H1 (cell line): Measurements from ENCODE around the gene WAC. TPM values are rescaled to one million over a fixed set of nuclear protein-coding genes. Genes with fewer than 3 reads are reported as not detected.

ENCODE experiments used
- CTCF ChIA-PET: fragments of 300-600 bp; sonication (Branson Sonifier 250); formaldehyde crosslinking; loops from one replicate; lab custom pipeline; 2021; ENCODE audit not compliant: partially characterized antibody; lab: Charles Lee
- POLR2A ChIA-PET: fragments of 300-600 bp; sonication (Branson Sonifier 250); formaldehyde crosslinking; loops from one replicate; lab custom pipeline; 2021; ENCODE audit warnings: inconsistent platforms; ENCODE audit not compliant: partially characterized antibody; lab: Charles Lee
- DNase-seq, 2 experiments: peaks; one replicate each; pipeline versions ENCODE4 v3.0.0 to v3.0.0-alpha.2; 2010 to 2022; ENCODE audit warnings: low spot score in 2 of 2, low read depth in 1 of 2, mixed read lengths in 1 of 2
- FAIRE-seq: peaks from 2 replicates; lab custom pipeline; 2011; peaks lifted over from hg19 to GRCh38; lab: Jason Lieb, UNC
- H2AFZ ChIP-seq: 2 replicates; pipeline ENCODE4 v1.8.1; 2012; ENCODE audit warnings: low read length, inconsistent platforms
- H2AK5ac ChIP-seq: 2 replicates; pipeline ENCODE4 v1.6.1; 2013; ENCODE audit warnings: low read depth, low read length
- H2BK120ac ChIP-seq: replicated peaks from 2 replicates; pipeline ENCODE3; 2013; ENCODE audit warnings: low read depth, low read length, inconsistent platforms
- H2BK12ac ChIP-seq: 2 replicates; pipeline ENCODE4 v1.6.1; 2013; ENCODE audit warnings: low read depth, low read length
- H2BK15ac ChIP-seq: 2 replicates; pipeline ENCODE4 v1.6.1; 2013; ENCODE audit warnings: low read length
- H2BK20ac ChIP-seq: 2 replicates; pipeline ENCODE4 v1.6.1; 2013; ENCODE audit warnings: low read length
- H2BK5ac ChIP-seq: 2 replicates; pipeline ENCODE4 v1.6.1; 2013; ENCODE audit warnings: low read depth, low read length
- H3K14ac ChIP-seq: 2 replicates; pipeline ENCODE4 v1.6.1; 2013; ENCODE audit warnings: inconsistent platforms; ENCODE audit not compliant: insufficient read length
- H3K18ac ChIP-seq: 2 replicates; pipeline ENCODE4 v1.6.1; 2013; ENCODE audit warnings: low read length; ENCODE audit errors: extremely low read depth
- H3K23ac ChIP-seq: 2 replicates; pipeline ENCODE4 v1.6.1; 2013; ENCODE audit warnings: inconsistent platforms; ENCODE audit not compliant: insufficient read length
- H3K23me2 ChIP-seq: 2 replicates; pipeline ENCODE4 v1.6.1; 2013; ENCODE audit warnings: low read depth, low read length
- H3K27ac ChIP-seq: 2 replicates; pipeline ENCODE4 v1.6.1; 2011; ENCODE audit warnings: low read depth, low read length, inconsistent platforms
- H3K27me3 ChIP-seq, 4 experiments: replicated peaks in 1 of 4; 1 replicate in 1 of 4; 2 replicates in 3 of 4; pipeline versions ENCODE4 v1.6.1 to v1.8.1; 2011 to 2013; ENCODE audit warnings: low read length in 3 of 4, mild to moderate bottlenecking in 3 of 4, inconsistent platforms in 2 of 4, mixed read lengths in 2 of 4, moderate library complexity in 1 of 4; ENCODE audit not compliant: control insufficient read depth in 3 of 4, insufficient read depth in 3 of 4; ENCODE audit errors: extremely low read depth in 1 of 4
- H3K36me3 ChIP-seq, 4 experiments: 2 replicates each; pipeline versions ENCODE4 v1.6.1 to v1.8.1; 2011 to 2013; ENCODE audit warnings: mild to moderate bottlenecking in 4 of 4, low read length in 3 of 4, moderate library complexity in 2 of 4, control low read depth in 1 of 4, inconsistent platforms in 1 of 4; ENCODE audit not compliant: insufficient read depth in 4 of 4, control insufficient read depth in 2 of 4
- H3K4ac ChIP-seq: replicated peaks from 2 replicates; pipeline ENCODE3; 2013; ENCODE audit warnings: low read length, low read depth, mixed read lengths, inconsistent platforms; ENCODE audit not compliant: insufficient read length
- H3K4me1 ChIP-seq, 4 experiments: replicated peaks in 1 of 4; 1 replicate in 1 of 4; 2 replicates in 3 of 4; pipeline versions ENCODE4 v1.6.1 to v1.8.1; 2011 to 2013; ENCODE audit warnings: low read length in 3 of 4, inconsistent platforms in 2 of 4, mixed read lengths in 1 of 4; ENCODE audit not compliant: insufficient read depth in 4 of 4, control insufficient read depth in 3 of 4
- H3K4me2 ChIP-seq, 2 experiments: 2 replicates each; pipeline versions ENCODE4 v1.6.1 to v1.8.1; 2011 to 2013; ENCODE audit warnings: low read depth in 2 of 2, low read length in 2 of 2, control low read depth in 1 of 2, inconsistent platforms in 1 of 2, mild to moderate bottlenecking in 1 of 2; ENCODE audit not compliant: insufficient read depth in 1 of 2
- H3K4me3 ChIP-seq, 4 experiments: fragments of 200-600, 300-600 bp in 1 of 4; sonication (generic), shearing (Covaris generic), sonication (Bioruptor Twin) in 1 of 4; 2 replicates each; pipeline versions ENCODE4 v1.5.1 to v1.8.1; 2011 to 2016; ENCODE audit warnings: low read length in 4 of 4, low read depth in 3 of 4, control low read depth in 2 of 4, inconsistent platforms in 2 of 4, mild to moderate bottlenecking in 2 of 4, mixed read lengths in 1 of 4, moderate library complexity in 1 of 4; ENCODE audit not compliant: insufficient read depth in 2 of 4; ENCODE audit errors: extremely low read depth in 1 of 4
- H3K56ac ChIP-seq: replicated peaks from 2 replicates; pipeline ENCODE3; 2013; ENCODE audit warnings: low read depth, mild to moderate bottlenecking, mixed read lengths, low read length, inconsistent platforms; ENCODE audit not compliant: insufficient read length
- H3K79me1 ChIP-seq: 2 replicates; pipeline ENCODE4 v1.6.1; 2013; ENCODE audit warnings: low read depth, low read length, control low read depth
- H3K79me2 ChIP-seq, 2 experiments: 2 replicates each; pipeline versions ENCODE4 v1.6.1 to v1.8.1; 2012 to 2013; ENCODE audit warnings: low read length in 2 of 2, mild to moderate bottlenecking in 2 of 2, inconsistent platforms in 1 of 2; ENCODE audit not compliant: insufficient read depth in 2 of 2, control insufficient read depth in 1 of 2
- H3K9ac ChIP-seq, 4 experiments: replicated peaks in 1 of 4; 1 replicate in 1 of 4; 2 replicates in 3 of 4; pipeline versions ENCODE4 v1.6.1 to v1.8.1; 2011 to 2013; ENCODE audit warnings: low read depth in 3 of 4, low read length in 3 of 4, control low read depth in 2 of 4, mild to moderate bottlenecking in 2 of 4, moderate library complexity in 2 of 4, inconsistent platforms in 1 of 4; ENCODE audit errors: extremely low read depth in 1 of 4
- H3K9me3 ChIP-seq, 2 experiments: 2 replicates each; pipeline versions ENCODE4 v1.6.1 to v1.8.1; 2012 to 2013; ENCODE audit warnings: mild to moderate bottlenecking in 2 of 2, moderate library complexity in 2 of 2, control low read depth in 1 of 2, inconsistent platforms in 1 of 2, low read depth in 1 of 2, low read length in 1 of 2, mixed read lengths in 1 of 2; ENCODE audit not compliant: insufficient read depth in 2 of 2
- H4K20me1 ChIP-seq, 2 experiments: replicated peaks in 1 of 2; 2 replicates each; pipeline versions ENCODE3 to v1.8.1; 2011 to 2013; ENCODE audit warnings: inconsistent platforms in 2 of 2, low read length in 2 of 2, mild to moderate bottlenecking in 1 of 2; ENCODE audit not compliant: insufficient read depth in 2 of 2, control insufficient read depth in 1 of 2
- H4K5ac ChIP-seq: 2 replicates; pipeline ENCODE4 v1.6.1; 2013; ENCODE audit warnings: low read length, low read depth, mixed read lengths, inconsistent platforms; ENCODE audit not compliant: insufficient read length
- H4K8ac ChIP-seq: 2 replicates; pipeline ENCODE4 v1.8.0; 2013; ENCODE audit warnings: mild to moderate bottlenecking, moderate library complexity, low read length, inconsistent platforms; ENCODE audit not compliant: insufficient read depth; ENCODE audit errors: extremely low read depth
- H4K91ac ChIP-seq: replicated peaks from 2 replicates; pipeline ENCODE3; 2013; ENCODE audit warnings: low read length, mixed read lengths, inconsistent platforms; ENCODE audit not compliant: insufficient read length
- CEBPB ChIP-seq: IDR thresholded peaks from 2 replicates; pipeline ENCODE4 v1.6.1; 2012; ENCODE audit warnings: low read depth, low read length
- CTBP2 ChIP-seq: IDR thresholded peaks from 2 replicates; pipeline ENCODE4 v1.7.0; 2011; ENCODE audit warnings: borderline replicate concordance, mild to moderate bottlenecking, moderate library complexity, mixed read lengths, low read length; ENCODE audit not compliant: insufficient read depth, insufficient read length
- EGR1 ChIP-seq: IDR thresholded peaks from 2 replicates; pipeline ENCODE4 v1.6.1; 2011; ENCODE audit warnings: low read depth, low read length, borderline replicate concordance
- POLR2AphosphoS5 ChIP-seq: IDR thresholded peaks from 2 replicates; pipeline ENCODE4 v1.6.1; 2011; ENCODE audit warnings: low read depth, low read length
- POU5F1 ChIP-seq: IDR thresholded peaks from 2 replicates; pipeline ENCODE4 v1.6.1; 2011; ENCODE audit warnings: low read depth, mild to moderate bottlenecking, low read length, moderate library complexity
- RBBP5 ChIP-seq: IDR thresholded peaks from 2 replicates; pipeline ENCODE4 v1.7.1; 2012; ENCODE audit warnings: low read depth, mild to moderate bottlenecking, inconsistent platforms, low read length, moderate library complexity, borderline replicate concordance
- RFX5 ChIP-seq: IDR thresholded peaks from 2 replicates; pipeline ENCODE4 v1.6.1; 2011; ENCODE audit warnings: low read depth, low read length, improper control_type of control experiment, borderline replicate concordance
- RXRA ChIP-seq: IDR thresholded peaks from 2 replicates; pipeline ENCODE4 v1.6.1; 2011; ENCODE audit warnings: low read depth, mild to moderate bottlenecking, low read length, moderate library complexity; ENCODE audit not compliant: insufficient read depth
- SP2 ChIP-seq: IDR thresholded peaks from 2 replicates; pipeline ENCODE4 v1.6.1; 2012; ENCODE audit warnings: mild to moderate bottlenecking, low read length, inconsistent platforms
- SRF ChIP-seq: IDR thresholded peaks from 2 replicates; pipeline ENCODE4 v1.6.1; 2011; ENCODE audit warnings: mild to moderate bottlenecking, low read depth, low read length, moderate library complexity
- SUZ12 ChIP-seq: fragments of 200-600 bp; sonication (generic); IDR thresholded peaks from 2 replicates; pipeline ENCODE4 v1.6.1; 2012; ENCODE audit warnings: mild to moderate bottlenecking, inconsistent platforms, low read length, moderate library complexity, mixed read lengths
- TAF1 ChIP-seq: IDR thresholded peaks from 2 replicates; pipeline ENCODE4 v1.6.1; 2011; ENCODE audit warnings: mild to moderate bottlenecking, low read depth, low read length
- polyA plus RNA-seq, 7 experiments: library from polyadenylated mRNA; depleted of rRNA in 3 of 7; stranded (reverse) in 5 of 7; unstranded in 2 of 7; fragments of >200 nt in 5 of 7; fragments of 200-250 nt in 2 of 7; gene quantifications; 1 replicate in 5 of 7; 2 replicates in 1 of 7; 4 replicates in 1 of 7; pipeline versions ENCODE4 v1.2.1 to v1.2.3, GENCODE V29; 2011 to 2013; ENCODE audit warnings: missing spikeins in 2 of 7, mixed read lengths in 2 of 7
- total RNA-seq: library from RNA; stranded (reverse); fragmentation: NEBNext Ultra II Directional; extraction: Animal tissue kit (Norgen Biotek cat#: 25700); gene quantifications from 2 replicates; pipeline ENCODE4 v1.2.1, GENCODE V29; 2021
- TF ChIP-seq, protein P1 (sequence below): IDR thresholded peaks from 2 replicates; pipeline ENCODE4 v1.6.1; 2012; ENCODE audit warnings: low read length, inconsistent platforms
- TF ChIP-seq, protein P2 (sequence below): IDR thresholded peaks from 2 replicates; pipeline ENCODE4 v1.6.1; 2012; ENCODE audit warnings: inconsistent platforms

WAC gene
- total and polyA plus RNA-seq, 2 of the 8 experiments (the other 6 are each of a cell fraction or from before 2014, with no cell fraction given), result 72.9 to 128 TPM

DNA sequence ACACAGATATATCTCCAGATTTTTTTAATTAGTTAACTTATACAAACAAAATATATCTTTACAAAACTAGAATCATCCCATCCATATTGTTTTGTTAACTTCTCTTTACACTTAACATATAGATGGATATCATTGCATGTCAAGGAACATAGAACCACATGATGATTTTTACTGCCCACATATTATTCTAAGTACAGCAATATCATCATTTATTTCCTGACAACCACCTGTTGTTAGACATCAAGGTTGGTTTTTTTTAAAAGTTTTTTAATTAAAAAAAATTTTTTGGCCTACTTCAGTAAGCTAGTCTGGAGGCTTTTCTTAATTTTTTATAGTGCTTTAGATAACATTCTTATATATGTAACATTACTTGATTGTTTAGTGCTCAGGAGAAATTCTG lies 105.5 kb downstream of the WAC start:
- CTCF ChIA-PET, result interaction anchor here (0.7 to 3.4 kb wide), 3 partner anchors 10 to 26 kb away, joined by 3 to 16 read pairs (median 3); no protein-coding TSS in a partner anchor
- no peaks in the 10 kb centered on the region for H3K79me1 ChIP-seq
- TF ChIP-seq EGR1 (no peak), CTBP2 (no peak), SUZ12 (no peak), RFX5 (no peak), TAF1 (no peak), CEBPB (no peak), POU5F1 (no peak), RBBP5 (no peak), RXRA (no peak), POLR2AphosphoS5 (no peak), SRF (no peak), SP2 (no peak)
- TF ChIP-seq, protein P1, sequence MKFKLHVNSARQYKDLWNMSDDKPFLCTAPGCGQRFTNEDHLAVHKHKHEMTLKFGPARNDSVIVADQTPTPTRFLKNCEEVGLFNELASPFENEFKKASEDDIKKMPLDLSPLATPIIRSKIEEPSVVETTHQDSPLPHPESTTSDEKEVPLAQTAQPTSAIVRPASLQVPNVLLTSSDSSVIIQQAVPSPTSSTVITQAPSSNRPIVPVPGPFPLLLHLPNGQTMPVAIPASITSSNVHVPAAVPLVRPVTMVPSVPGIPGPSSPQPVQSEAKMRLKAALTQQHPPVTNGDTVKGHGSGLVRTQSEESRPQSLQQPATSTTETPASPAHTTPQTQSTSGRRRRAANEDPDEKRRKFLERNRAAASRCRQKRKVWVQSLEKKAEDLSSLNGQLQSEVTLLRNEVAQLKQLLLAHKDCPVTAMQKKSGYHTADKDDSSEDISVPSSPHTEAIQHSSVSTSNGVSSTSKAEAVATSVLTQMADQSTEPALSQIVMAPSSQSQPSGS, result no peak
- TF ChIP-seq, protein P2, sequence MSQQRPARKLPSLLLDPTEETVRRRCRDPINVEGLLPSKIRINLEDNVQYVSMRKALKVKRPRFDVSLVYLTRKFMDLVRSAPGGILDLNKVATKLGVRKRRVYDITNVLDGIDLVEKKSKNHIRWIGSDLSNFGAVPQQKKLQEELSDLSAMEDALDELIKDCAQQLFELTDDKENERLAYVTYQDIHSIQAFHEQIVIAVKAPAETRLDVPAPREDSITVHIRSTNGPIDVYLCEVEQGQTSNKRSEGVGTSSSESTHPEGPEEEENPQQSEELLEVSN, result no peak

More for the DNA sequence above, 105.5 kb downstream of the WAC start:
- H3K36me3 ChIP-seq, result no peaks in the 10 kb centered on the region
- H3K27me3 ChIP-seq, result no peaks in the 10 kb centered on the region
- no peak overlapping the region for H2BK20ac ChIP-seq
- no peak overlapping the region for H3K4ac ChIP-seq
- H3K79me2 ChIP-seq, result no peaks in the 10 kb centered on the region
- no peak overlapping the region for H2AK5ac ChIP-seq
- H3K4me2 ChIP-seq, result no peak overlapping the region
- H2BK5ac ChIP-seq, result no peak overlapping the region
- no peak overlapping the region for H3K18ac ChIP-seq
- no peak overlapping the region for H2AFZ ChIP-seq
- POLR2A ChIA-PET, result interaction anchor here (1.1 kb wide), 1 partner anchor 39 kb away, joined by 4 read pairs; the partner anchor contains the start of gene BAMBI
- no peak overlapping the region for H4K8ac ChIP-seq
- H4K5ac ChIP-seq, result no peak overlapping the region
- H4K20me1 ChIP-seq, result no peaks in the 10 kb centered on the region
- H2BK15ac ChIP-seq, result no peak overlapping the region
- H3K9me3 ChIP-seq, result no peaks in the 10 kb centered on the region
- H2BK12ac ChIP-seq, result no peak overlapping the region
- no peak for FAIRE-seq
- no peak overlapping the region for H3K9ac ChIP-seq
- H3K4me3 ChIP-seq, result no peak overlapping the region
- DNase-seq, result no peak
- H3K4me1 ChIP-seq, result no peaks in the 10 kb centered on the region
- no peak overlapping the region for H3K14ac ChIP-seq
- H3K27ac ChIP-seq, result no peak overlapping the region
- H3K23me2 ChIP-seq, result no peaks in the 10 kb centered on the region
- no peak overlapping the region for H2BK120ac ChIP-seq
- no peak overlapping the region for H3K23ac ChIP-seq
- no peak overlapping the region for H3K56ac ChIP-seq
- no peak overlapping the region for H4K91ac ChIP-seq
